Dedifferentiated amniotic fluid mesenchymal stem cell (primary cell): Measurements from ENCODE around the gene SHROOM3.

ENCODE experiments used
- DNase-seq: peaks from one replicate; pipeline ENCODE4 v3.0.0-alpha.2; 2016; ENCODE audit errors: extremely low spot score

SHROOM3 gene

GRCh38 chr4:76658231-76659102, 223.4 kb downstream of the SHROOM3 start:
- DNase-seq: peak; percentile 75

- no peak for DNase-seq
Observed at GRCh38 chr4:76659103-76659490, 224.1 kb downstream of the SHROOM3 start.

- no peak for DNase-seq
Observed at GRCh38 chr4:76663824-76664223, 228.8 kb downstream of the SHROOM3 start.

DNA sequence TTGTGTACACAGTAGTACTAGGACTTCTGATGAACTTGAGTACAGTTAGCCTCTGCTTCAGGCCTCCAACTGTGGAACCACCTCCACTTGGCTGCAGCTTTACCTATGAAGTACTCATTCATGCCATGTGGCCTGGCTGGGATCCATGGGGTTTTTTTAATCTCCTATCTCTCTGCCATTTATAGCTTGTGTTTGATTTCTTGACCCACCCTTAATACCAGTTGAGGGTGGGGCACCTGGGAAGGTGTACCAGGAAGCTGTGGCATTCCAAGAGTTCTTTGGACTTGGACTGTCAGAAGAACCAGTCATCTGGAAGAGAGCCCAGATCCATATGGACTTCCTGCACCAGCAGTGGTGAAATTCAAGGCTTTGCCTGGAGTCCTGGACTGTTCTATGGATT, 230.1 kb downstream of the SHROOM3 start:
- DNase-seq: no peak

DNA sequence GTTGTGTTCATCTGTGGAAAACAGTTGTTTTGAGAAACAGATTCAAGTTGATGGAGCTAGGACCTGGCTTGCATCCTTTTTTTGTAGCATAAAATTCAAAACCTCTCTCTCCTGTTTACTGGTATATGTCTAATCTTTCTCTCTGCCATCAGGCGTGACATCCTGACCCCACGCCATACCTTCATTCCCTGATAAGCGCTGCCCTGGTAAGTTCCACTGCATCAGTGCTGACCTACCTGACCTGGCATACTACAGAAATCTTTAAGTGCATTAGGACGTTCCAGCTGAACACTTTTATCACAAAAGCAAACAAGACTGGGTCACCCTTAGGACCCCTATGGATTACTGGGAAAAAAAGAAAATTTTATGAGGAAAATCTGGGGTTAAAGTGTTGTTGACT, 230.7 kb downstream of the SHROOM3 start:
- DNase-seq: no peak

GRCh38 chr4:76666944-76667532, 232.0 kb downstream of the SHROOM3 start:
- no peak for DNase-seq

GRCh38 chr4:76670631-76671030, 235.6 kb downstream of the SHROOM3 start:
- DNase-seq: no peak

DNA sequence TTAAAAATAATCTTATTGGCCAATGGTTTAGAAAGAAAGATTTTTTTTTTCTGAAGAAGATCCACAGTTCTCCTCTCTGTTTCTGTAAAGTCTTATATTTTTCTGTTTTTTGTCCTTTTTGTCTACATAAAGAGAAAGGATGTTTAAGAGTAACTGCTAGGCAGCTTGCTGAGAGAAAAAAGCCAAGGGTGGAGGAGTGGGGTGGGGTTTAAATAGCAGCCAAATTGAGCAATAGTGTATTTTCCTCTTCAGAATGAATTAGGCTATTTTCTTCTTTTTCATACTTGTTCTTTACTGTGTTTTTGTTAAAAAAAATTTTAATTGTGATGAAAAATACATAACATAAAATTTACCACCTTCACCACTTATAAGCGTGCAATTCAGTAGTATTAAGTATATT, 238.3 kb downstream of the SHROOM3 start:
- no peak for DNase-seq

GRCh38 chr4:76674983-76675382, 240.0 kb downstream of the SHROOM3 start:
- DNase-seq: no peak

DNA sequence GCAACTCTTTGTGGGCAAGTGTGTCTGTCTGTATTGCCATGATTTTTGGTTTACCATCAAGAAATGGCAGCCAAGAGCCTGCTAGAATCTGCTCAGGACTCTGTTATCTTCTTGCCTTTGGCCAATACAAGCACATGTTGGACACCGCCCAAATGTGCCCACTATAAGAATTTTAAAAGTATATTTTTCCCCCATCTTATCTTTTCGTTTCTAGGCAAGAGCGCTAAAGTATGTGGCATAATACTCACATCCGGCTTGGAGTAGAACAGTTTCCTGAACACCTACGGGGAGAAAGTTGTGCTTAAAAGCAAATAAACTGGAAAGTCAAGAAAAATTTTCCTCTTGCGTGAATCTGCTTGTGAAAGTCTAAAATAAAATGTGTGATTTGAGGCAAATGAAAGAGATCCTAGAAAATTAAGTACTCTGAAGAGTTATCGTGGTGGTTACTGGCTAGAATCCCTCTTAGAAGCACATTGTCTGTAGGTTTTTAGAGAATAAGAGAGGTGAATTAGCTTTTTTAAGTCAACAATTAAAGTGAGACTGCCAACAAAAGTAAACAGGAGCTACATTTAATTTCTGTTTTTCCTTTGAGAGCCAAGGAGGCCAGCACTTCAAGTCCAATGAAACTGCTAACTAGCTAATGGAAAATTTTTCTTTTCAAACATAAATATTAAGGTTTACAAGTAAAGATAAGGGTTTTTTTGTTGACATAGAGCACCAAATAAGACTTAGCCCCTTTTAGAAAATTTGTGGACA, 242.7 kb downstream of the SHROOM3 start:
- no peak for DNase-seq

DNA sequence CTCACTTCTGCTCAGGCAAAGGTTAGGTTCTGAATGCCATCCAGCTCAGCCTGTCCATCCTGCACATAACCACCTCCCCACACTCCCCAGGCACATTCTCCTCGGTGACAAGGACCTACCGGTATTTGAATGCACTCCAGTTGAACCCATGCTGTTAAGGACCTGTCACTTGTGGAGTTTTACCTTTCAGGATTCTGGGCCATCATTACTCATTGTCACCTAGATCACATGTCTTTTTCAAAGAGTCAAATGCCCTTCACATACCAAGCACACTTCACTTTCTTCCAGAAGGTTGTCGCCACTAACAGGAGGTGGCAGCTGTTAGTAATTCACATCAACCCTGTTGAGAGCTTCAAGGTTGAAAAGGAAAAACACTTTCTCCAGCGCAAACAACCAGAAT, 244.7 kb downstream of the SHROOM3 start:
- DNase-seq: no peak

DNA sequence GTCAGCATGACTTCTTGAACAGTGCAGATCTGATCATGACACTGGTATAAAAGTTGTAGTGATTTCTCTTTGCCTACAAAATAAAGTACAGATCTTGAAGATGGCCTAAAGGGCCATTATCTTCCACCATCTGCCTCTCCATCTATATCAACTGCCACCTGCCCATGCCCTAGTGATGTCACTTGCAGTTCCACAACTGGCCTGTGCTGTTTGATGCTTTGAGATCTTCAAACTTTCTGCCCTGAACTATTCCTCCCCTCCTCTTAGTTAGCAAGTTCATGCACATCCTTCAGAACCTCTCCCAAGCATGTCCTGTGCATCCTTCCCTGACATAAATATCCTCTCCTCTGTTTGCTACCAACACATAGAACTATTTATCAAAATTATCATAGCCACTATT, 245.9 kb downstream of the SHROOM3 start:
- DNase-seq: no peak

- DNase-seq: no peak
Observed at GRCh38 chr4:76681996-76682395, 247.0 kb downstream of the SHROOM3 start.

DNA sequence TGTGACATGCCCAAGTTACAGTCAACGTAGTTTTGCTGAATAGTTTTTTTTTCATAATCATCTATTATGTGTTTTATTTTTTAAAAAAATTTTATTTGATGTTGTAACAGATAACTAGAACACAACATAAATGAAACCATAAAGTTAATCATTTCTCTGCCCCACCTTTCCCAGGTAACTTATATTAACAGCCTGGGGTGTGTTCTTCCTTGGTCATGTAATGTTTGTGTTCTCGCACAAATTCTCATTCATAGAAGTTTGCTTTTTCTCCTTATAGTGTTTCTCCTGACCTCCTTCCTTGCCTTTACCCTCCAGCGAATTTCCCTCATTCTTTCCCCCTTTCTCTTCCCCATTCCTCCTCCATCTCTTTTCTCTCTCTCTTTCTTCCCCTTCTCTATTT, 248.1 kb downstream of the SHROOM3 start:
- DNase-seq: no peak

- no peak for DNase-seq
Observed at GRCh38 chr4:76687746-76688448, 252.9 kb downstream of the SHROOM3 start.

DNA sequence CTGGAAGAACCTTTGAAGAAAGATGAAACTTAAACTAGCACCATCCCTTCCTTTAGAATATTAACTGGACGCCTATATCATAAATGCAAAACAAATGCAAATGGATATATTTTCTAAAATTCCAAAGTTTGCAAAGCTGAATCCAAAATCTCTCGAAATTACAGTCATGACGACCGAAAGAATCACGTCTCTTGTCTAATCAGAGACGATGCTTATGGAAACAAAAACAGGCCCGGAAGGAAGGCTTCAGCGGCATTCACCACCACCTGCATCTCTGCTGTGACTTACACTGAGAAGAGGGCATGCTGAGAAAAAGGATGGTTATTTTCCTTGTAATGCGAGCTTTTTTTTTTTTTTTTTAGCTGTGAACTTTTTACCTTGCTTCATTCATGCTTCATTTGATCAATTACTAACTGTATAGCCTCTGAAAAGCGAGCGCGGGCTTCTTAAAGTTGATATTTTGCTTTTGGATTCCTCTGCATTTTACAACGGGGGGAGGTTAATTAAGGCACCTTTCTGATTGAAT, 253.7 kb downstream of the SHROOM3 start:
- DNase-seq: no peak

DNA sequence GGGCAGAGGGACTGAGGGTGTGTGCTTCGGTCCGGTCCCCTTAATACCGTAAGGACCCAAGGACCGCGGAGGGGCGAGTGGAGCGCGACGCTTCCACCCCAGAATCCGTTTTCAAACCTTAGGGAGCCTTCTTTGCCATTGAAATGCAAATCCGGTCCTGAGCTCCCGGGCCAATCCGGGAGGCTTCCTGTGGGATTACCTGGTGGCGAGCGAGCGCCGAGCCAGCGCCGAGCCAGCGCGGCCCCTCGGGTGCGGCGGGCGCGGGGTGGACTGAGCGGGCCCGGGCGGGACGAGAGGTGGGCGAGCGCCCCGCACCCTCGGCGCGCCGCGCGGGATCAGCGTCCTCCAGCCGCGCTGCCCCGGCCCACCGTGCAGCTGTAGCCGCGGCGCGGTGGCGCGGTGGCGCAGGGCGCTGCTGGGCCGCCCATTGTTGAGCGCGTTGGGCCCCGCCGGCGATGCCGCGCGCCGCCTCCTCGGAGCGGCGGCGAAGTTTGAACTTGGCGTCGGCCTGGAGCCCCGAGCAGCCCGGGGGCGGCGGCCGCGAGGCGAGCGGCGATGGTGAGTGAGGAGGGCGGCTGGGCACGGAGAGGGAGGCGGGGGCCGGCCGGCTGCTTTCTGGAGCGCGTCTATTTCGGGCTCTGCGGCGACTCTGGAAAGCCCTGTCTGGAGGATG, 254.3 kb downstream of the SHROOM3 start:
- no peak for DNase-seq

DNA sequence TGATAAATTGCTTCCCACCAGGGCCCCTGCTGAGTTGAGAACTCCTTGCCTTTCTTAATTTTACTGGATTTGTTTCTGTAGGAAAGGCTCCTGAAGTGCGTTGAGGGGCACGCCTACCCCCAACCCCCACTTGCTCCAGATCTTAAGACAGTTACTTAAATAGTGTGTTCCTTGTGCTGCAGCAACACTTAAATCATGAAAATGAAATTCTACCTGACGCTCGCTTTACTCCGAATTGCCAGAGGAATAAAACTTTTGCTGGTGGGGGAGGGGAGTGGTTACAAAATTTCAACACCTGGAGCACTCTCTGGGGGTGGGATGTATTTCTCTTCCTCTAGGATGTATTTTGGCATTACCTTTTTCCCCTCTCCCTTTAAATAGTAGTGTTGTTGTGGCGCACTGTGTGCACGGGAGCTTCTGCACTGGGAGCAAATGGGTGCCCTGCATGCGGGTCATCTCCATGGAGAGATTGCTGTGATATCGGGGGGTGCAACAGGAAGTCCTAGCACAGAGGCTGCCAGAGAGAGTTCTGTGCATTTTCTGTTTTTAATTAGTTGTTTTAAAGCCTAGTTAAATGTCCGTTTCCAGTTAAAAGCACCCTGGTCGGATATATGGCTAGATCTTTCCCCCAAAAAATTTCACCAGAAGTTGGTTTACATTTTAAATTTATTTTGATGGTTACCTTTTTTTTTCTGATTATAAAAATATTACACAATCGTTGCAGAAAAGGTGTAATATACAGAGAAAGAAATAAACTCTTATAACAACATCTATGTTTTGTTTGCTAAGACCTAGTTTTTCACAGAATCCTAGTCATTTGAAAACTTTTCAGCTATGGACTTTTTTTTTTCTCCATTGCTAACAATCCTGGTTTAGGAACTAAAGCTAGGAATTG, 255.2 kb downstream of the SHROOM3 start:
- peak; percentile 42 for DNase-seq

DNA sequence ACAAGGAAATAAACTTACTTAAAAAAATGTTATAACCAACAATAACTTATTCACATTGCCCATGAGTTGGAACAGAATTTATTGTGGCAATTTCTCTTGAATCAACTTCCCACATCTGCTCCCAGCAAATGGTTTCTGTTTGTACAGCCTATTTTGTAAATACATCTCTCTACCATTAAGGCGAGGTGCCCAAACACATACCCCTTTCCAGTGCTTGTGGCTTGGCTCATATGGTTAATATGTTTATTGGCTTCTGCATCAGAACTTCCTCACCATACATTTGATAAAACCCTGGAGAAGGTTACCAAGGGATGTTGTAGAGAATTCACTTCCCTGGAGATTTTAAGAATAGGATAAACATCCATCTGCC, 255.9 kb downstream of the SHROOM3 start:
- DNase-seq: no peak
